HepG2 (cell line): ENCODE results near the gene ACADSB. TPM values are rescaled to one million over a fixed set of nuclear protein-coding genes. Genes with fewer than 3 reads are reported as not detected.
A peak's percentile ranks its signal among the peaks of the same experiment; 100 is the strongest.

Experiments
- ARID4A ChIP-seq: sonication (generic); formaldehyde crosslinking; IDR thresholded peaks from 2 replicates; pipeline ENCODE4 v1.5.0; 2020; ENCODE audit warnings: mild to moderate bottlenecking, missing genetic modification reagents, borderline replicate concordance
- CAMTA2 ChIP-seq: sonication (generic); formaldehyde crosslinking; IDR thresholded peaks from 2 replicates; pipeline ENCODE4 v1.4.0; 2020; ENCODE audit warnings: mild to moderate bottlenecking, missing genetic modification reagents, borderline replicate concordance
- CEBPG ChIP-seq: IDR thresholded peaks from 2 replicates; pipeline ENCODE4 v1.6.1; 2016
- CENPX ChIP-seq: sonication (generic); formaldehyde crosslinking; IDR thresholded peaks from 2 replicates; pipeline ENCODE4 v1.9.0; 2021; ENCODE audit warnings: mild to moderate bottlenecking, missing genetic modification reagents, moderate library complexity
- CREB1 ChIP-seq, 2 experiments: fragments of 450-650 bp in 1 of 2; IDR thresholded peaks; 2 replicates each; pipeline ENCODE4 v1.6.1; 2016 to 2017; ENCODE audit warnings: control low read depth in 1 of 2, mild to moderate bottlenecking in 1 of 2, missing compliant biosample characterization in 1 of 2, missing genetic modification characterization in 1 of 2
- EHMT2 ChIP-seq: fragments of 200-600 bp; sonication (generic); IDR thresholded peaks from 2 replicates; pipeline ENCODE4 v1.7.0; 2017; ENCODE audit warnings: antibody characterized with exemption, low read depth, low read length, borderline replicate concordance
- FOXO4 ChIP-seq: sonication (generic); formaldehyde crosslinking; conservative IDR thresholded peaks from 2 replicates; pipeline ENCODE4 v1.8.1; 2023; ENCODE audit warnings: missing genetic modification reagents
- GATAD2A ChIP-seq: IDR thresholded peaks from 2 replicates; pipeline ENCODE4 v1.6.1; 2016
- KDM1A ChIP-seq: IDR thresholded peaks from 2 replicates; pipeline ENCODE4 v1.6.1; 2016; ENCODE audit warnings: missing compliant biosample characterization
- RBM22 ChIP-seq: fragments of 200-400 bp; formaldehyde crosslinking; optimal IDR thresholded peaks from 2 replicates; pipeline ENCODE3; 2017; ENCODE audit warnings: mild to moderate bottlenecking, low read length, moderate library complexity
- RFX1 ChIP-seq: fragments of 450-650 bp; IDR thresholded peaks from 2 replicates; pipeline ENCODE4 v1.6.1; 2017
- SKI ChIP-seq: fragments of 450-650 bp; IDR thresholded peaks from one replicate; pipeline ENCODE4 v1.6.1; 2018; ENCODE audit warnings: mild to moderate bottlenecking; ENCODE audit not compliant: partially characterized antibody
- SNRNP70 ChIP-seq: fragments of 200-400 bp; formaldehyde crosslinking; IDR thresholded peaks from 2 replicates; pipeline ENCODE4 v1.6.1; 2017; ENCODE audit warnings: mild to moderate bottlenecking, low read depth, low read length, moderate library complexity
- THRA ChIP-seq: sonication (generic); formaldehyde crosslinking; IDR thresholded peaks from 2 replicates; pipeline ENCODE4 v1.4.0; 2020; ENCODE audit warnings: missing genetic modification reagents, borderline replicate concordance
- ZBTB44 ChIP-seq: sonication (generic); formaldehyde crosslinking; IDR thresholded peaks from 2 replicates; pipeline ENCODE4 v1.4.0; 2020; ENCODE audit warnings: missing genetic modification reagents
- ZNF253 ChIP-seq: sonication (generic); formaldehyde crosslinking; IDR thresholded peaks from 2 replicates; pipeline ENCODE4 v1.8.0; 2022; ENCODE audit warnings: mild to moderate bottlenecking, missing genetic modification reagents, borderline replicate concordance
- ZNF597 ChIP-seq: sonication (generic); formaldehyde crosslinking; IDR thresholded peaks from 2 replicates; pipeline ENCODE4 v1.5.0; 2020; ENCODE audit warnings: missing genetic modification reagents
- ZNF616 ChIP-seq: sonication (generic); formaldehyde crosslinking; IDR thresholded peaks from 2 replicates; pipeline ENCODE4 v1.5.0; 2020; ENCODE audit warnings: low read depth, mild to moderate bottlenecking, missing genetic modification reagents
- ZNF720 ChIP-seq: sonication (generic); formaldehyde crosslinking; IDR thresholded peaks from 2 replicates; pipeline ENCODE4 v1.4.0; 2020; ENCODE audit warnings: missing genetic modification reagents
- ZNF724P ChIP-seq: sonication (generic); formaldehyde crosslinking; IDR thresholded peaks from 2 replicates; pipeline ENCODE4 v1.8.0; 2022; ENCODE audit warnings: missing genetic modification reagents, borderline replicate concordance
- ZNF747 ChIP-seq: sonication (generic); formaldehyde crosslinking; IDR thresholded peaks from 2 replicates; pipeline ENCODE4 v1.8.1; 2023; ENCODE audit warnings: missing genetic modification reagents, mild to moderate bottlenecking, borderline replicate concordance
- polyA plus RNA-seq, 8 experiments: library from polyadenylated mRNA; depleted of rRNA in 3 of 8; stranded (reverse) in 7 of 8; unstranded in 1 of 8; fragments of >200 nt; fragmentation: Illumina TruSeq in 4 of 8; extraction: Trizol in 4 of 8; gene quantifications; 2 replicates each; pipeline versions ENCODE4 v1.2.1 to v1.2.3, GENCODE V29; 2011 to 2016; ENCODE audit warnings: low read depth in 4 of 8, missing spikeins in 1 of 8, mixed read lengths in 1 of 8; ENCODE audit not compliant: insufficient read depth in 1 of 8
- total RNA-seq, 5 experiments: library from RNA; depleted of rRNA; stranded (reverse); fragments of >200 nt; fragmentation: Illumina TruSeq; extraction: Trizol; gene quantifications; 2 replicates each; pipeline ENCODE4 v1.2.3, GENCODE V29; 2016; ENCODE audit warnings: low read depth in 1 of 5

Gene ACADSB
- total and polyA plus RNA-seq, 2 of the 13 experiments (the other 11 are each of a cell fraction or from before 2014, with no cell fraction given), result 80.0 to 87.6 TPM

GRCh38 chr10:123035467-123036086 is 26.8 kb downstream of the ACADSB start (continued):
- TF ChIP-seq ZNF747 (no peak), ZBTB44 (no peak), SNRNP70 (no peak), SKI (no peak), CAMTA2 (CRISPR knock-in tag) (no peak), ZNF720 (CRISPR knock-in tag) (no peak), ZNF616 (CRISPR knock-in tag) (no peak), THRA (CRISPR knock-in tag) (peak; percentile 64; the same call in 1 of the 2 replicates), RBM22 (no peak), RFX1 (no peak), ARID4A (CRISPR knock-in tag) (peak; percentile 78; the same call in 1 of the 2 replicates), CENPX (CRISPR knock-in tag) (no peak), ZNF724P (CRISPR knock-in tag) (no peak), GATAD2A (CRISPR knock-in tag) (peak; percentile 72), CREB1 (IDR thresholded peaks at IDR 0.05) (no peak), CREB1 (CRISPR knock-in tag; IDR thresholded peaks at IDR 0.05) (0 out of 2 replicates have a peak, but pooled peaks have one; percentile 38), ZNF597 (CRISPR knock-in tag) (no peak), FOXO4 (no peak), CEBPG (CRISPR knock-in tag) (no peak; the same call in 1 of the 2 replicates), KDM1A (CRISPR knock-in tag) (no peak), EHMT2 (no peak), ZNF253 (no peak)
